Activated CD4-positive, alpha-beta T cell treated with anti-CD3 and anti-CD28 coated beads, Interleukin-2, amount 10 ng/mL, durations not matched to agents 24 days and 14 days (primary cell): ENCODE measurements around the gene FBXL13. TPM values are rescaled to one million over a fixed set of nuclear protein-coding genes. Genes with fewer than 3 reads are reported as not detected.
"Not testable (repeated sequence)": the region's sequence is repeated elsewhere in the genome, so short reads cannot be mapped to it uniquely, and the experiment has no call there.

Experiments used
- DNase-seq: peaks from one replicate; pipeline ENCODE4 v3.0.0; 2022
- H3K27ac Mint-ChIP-seq: one replicate; pipeline ENCODE4 v1.8.0; 2022; ENCODE audit warnings: mild to moderate bottlenecking, mixed read lengths
- H3K27me3 Mint-ChIP-seq: one replicate; pipeline ENCODE4 v1.8.0; 2022; ENCODE audit warnings: mixed read lengths
- H3K36me3 Mint-ChIP-seq: one replicate; pipeline ENCODE4 v1.8.0; 2022; ENCODE audit warnings: low read depth, mild to moderate bottlenecking, mixed read lengths
- H3K4me1 Mint-ChIP-seq: one replicate; pipeline ENCODE4 v1.8.0; 2021; ENCODE audit warnings: mixed read lengths
- H3K4me3 Mint-ChIP-seq: one replicate; pipeline ENCODE4 v1.8.0; 2022; ENCODE audit warnings: mild to moderate bottlenecking, moderate library complexity, mixed read lengths
- H3K9me3 Mint-ChIP-seq: one replicate; pipeline ENCODE4 v1.8.0; 2021; ENCODE audit warnings: mixed read lengths
- intact Hi-C: fragments of 100-400 bp; cut with micrococcal nuclease; formaldehyde crosslinking; loops from one replicate; pipeline ENCODE4 v1.15.1; 2023
- total RNA-seq: library from RNA; stranded (reverse); gene quantifications from 2 replicates; pipeline ENCODE4 v1.2.3, GENCODE V29; 2022

The FBXL13 gene
- total RNA-seq, 1 donor from 2014 or later, result 0.09 TPM

GRCh38 chr7:103031781-103032180 is 42.8 kb downstream of the FBXL13 start:
- no peaks in the 10 kb centered on the region for H3K4me1 Mint-ChIP-seq
- peaks cover 6% of the 10 kb centered on the region for H3K27me3 Mint-ChIP-seq
- H3K9me3 Mint-ChIP-seq, result no peaks in the 10 kb centered on the region
- no peak for DNase-seq
- no peak overlapping the region for H3K4me3 Mint-ChIP-seq
- intact Hi-C loops, result no loop called here
- H3K27ac Mint-ChIP-seq, result no peak overlapping the region
- H3K36me3 Mint-ChIP-seq, result no peaks in the 10 kb centered on the region

DNA sequence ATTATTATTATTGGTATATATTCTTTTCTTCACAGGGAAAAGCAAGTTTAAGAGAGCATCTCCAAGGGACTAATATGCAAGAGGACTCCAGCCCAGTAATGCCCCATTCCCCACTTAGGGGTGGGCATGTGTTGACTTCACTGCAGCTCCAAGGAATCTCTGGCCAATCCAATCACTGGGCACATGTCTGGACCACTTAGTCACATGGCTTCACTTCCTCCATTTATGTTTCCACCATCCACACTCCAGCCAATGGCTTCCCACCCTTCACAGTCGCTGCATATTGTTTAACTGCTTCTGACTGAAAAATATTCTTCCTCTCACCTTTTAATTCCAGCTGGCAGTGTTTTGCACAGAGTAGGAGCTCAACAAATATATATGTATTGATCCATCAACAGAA is 43.6 kb downstream of the FBXL13 start:
- intact Hi-C loops, result no loop called here
- no peak for DNase-seq
- no peak overlapping the region for H3K4me3 Mint-ChIP-seq

DNA sequence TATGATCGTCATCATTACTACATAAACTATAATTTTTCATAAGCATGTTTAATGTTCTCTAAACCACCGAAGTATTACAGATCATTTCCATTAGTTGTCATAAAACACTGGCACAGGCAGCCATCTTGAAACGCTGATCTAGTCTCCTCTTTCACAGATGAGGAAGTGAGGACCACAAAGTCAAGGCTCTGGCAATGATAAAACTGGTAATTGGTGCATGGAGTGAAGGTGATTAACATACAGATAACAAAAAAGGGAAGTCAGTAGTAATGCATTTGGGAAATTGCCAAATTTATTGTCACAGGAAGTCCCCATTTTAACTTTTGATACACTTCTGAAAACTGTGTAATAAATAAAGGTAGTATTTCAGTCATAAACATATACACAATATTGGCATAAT is 49.3 kb downstream of the FBXL13 start:
- H3K4me3 Mint-ChIP-seq, result no peak overlapping the region
- peaks cover 2% of the 10 kb centered on the region for H3K4me1 Mint-ChIP-seq
- peaks cover 5% of the 10 kb centered on the region for H3K9me3 Mint-ChIP-seq
- no peak overlapping the region for H3K27ac Mint-ChIP-seq
- DNase-seq, result no peak
- no peaks in the 10 kb centered on the region for H3K36me3 Mint-ChIP-seq
- intact Hi-C loops, result no loop called here
- peaks cover 2% of the 10 kb centered on the region for H3K27me3 Mint-ChIP-seq

More for the DNA sequence above, 43.6 kb downstream of the FBXL13 start:
- H3K9me3 Mint-ChIP-seq, result no peaks in the 10 kb centered on the region
- peaks cover 6% of the 10 kb centered on the region for H3K27me3 Mint-ChIP-seq
- H3K4me1 Mint-ChIP-seq, result no peaks in the 10 kb centered on the region
- no peaks in the 10 kb centered on the region for H3K36me3 Mint-ChIP-seq
- H3K27ac Mint-ChIP-seq, result no peak overlapping the region

- intact Hi-C loops, H3K4me1 Mint-ChIP-seq, H3K9me3 Mint-ChIP-seq, DNase-seq, H3K27me3 Mint-ChIP-seq, H3K4me3 Mint-ChIP-seq, H3K27ac Mint-ChIP-seq, H3K36me3 Mint-ChIP-seq: not testable (repeated sequence)
Measured at GRCh38 chr7:103023578-103023977, 51.0 kb downstream of the FBXL13 start.

DNA sequence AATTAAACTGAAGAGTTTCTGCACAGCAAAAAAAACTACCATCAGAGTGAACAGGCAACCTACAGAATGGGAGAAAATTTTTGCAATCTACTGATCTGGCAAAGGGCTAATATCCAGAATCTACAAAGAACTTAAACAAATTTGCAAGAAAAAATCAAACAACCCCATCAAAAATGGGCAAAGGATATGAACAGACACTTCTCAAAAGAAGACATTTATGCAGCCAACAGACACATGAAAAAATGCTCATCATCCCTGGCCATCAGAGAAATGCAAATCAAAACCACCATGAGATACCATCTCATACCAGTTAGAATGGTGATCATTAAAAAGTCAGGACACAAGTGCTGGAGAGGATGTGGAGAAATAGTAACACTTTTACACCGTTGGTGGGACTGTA is 53.1 kb downstream of the FBXL13 start:
- H3K36me3 Mint-ChIP-seq, DNase-seq, H3K27ac Mint-ChIP-seq, H3K4me1 Mint-ChIP-seq, H3K4me3 Mint-ChIP-seq, H3K27me3 Mint-ChIP-seq, intact Hi-C loops: not testable (repeated sequence)
- H3K9me3 Mint-ChIP-seq, result peaks cover 11% of the 10 kb centered on the region

DNA sequence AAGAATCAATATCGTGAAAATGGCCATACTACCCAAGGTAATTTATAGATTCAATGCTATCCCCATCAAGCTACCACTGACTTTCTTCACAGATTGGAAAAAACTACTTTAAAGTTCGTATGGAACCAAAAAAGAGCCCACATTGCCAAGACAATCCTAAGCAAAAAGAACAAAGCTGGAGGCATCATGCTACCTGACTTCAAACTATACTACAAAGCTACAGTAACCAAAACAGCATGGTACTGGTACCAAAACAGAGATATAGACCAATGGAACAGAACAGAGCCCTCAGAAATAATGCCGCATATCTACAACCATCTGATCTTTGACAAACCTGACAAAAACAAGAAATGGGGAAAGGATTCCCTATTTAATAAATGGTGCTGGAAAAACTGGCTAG is 53.7 kb downstream of the FBXL13 start:
- intact Hi-C loops, H3K4me1 Mint-ChIP-seq, H3K27me3 Mint-ChIP-seq, DNase-seq, H3K36me3 Mint-ChIP-seq, H3K27ac Mint-ChIP-seq, H3K4me3 Mint-ChIP-seq: not testable (repeated sequence)
- H3K9me3 Mint-ChIP-seq, result peaks cover 11% of the 10 kb centered on the region

- H3K4me1 Mint-ChIP-seq, H3K27me3 Mint-ChIP-seq, H3K27ac Mint-ChIP-seq, H3K36me3 Mint-ChIP-seq, intact Hi-C loops, DNase-seq, H3K4me3 Mint-ChIP-seq: not testable (repeated sequence)
- peaks cover 11% of the 10 kb centered on the region for H3K9me3 Mint-ChIP-seq
Measured at GRCh38 chr7:103018295-103018694, 56.3 kb downstream of the FBXL13 start.

DNA sequence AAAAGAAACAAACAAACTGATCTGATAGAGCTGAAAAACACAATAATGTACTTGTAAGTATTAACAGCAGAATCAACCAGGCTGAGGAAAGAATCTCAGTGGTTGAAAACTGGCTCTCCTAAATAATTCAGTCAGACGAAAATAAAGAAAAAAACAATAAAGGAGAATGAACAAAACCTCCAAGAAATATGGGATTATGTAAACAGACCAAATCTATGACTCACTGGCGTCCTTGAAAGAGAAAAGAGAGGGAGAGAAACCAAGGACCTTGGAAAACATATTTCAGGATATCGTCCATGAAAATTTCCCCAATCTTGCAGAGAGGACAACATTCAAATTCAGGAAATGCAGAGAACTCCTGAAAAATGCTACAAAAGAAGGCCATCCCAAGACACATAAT is 62.9 kb downstream of the FBXL13 start:
- no peaks in the 10 kb centered on the region for H3K9me3 Mint-ChIP-seq
- H3K27ac Mint-ChIP-seq, result no peak overlapping the region
- intact Hi-C loops, result no loop called here
- H3K36me3 Mint-ChIP-seq, result no peaks in the 10 kb centered on the region
- DNase-seq, result no peak
- H3K4me3 Mint-ChIP-seq, result no peak overlapping the region
- H3K4me1 Mint-ChIP-seq, result no peaks in the 10 kb centered on the region
- peaks cover 2% of the 10 kb centered on the region for H3K27me3 Mint-ChIP-seq

- intact Hi-C loops, result no loop called here
- Mint-ChIP-seq H3K27me3 (peaks cover 2% of the 10 kb centered on the region), H3K4me3 (no peak overlapping the region), H3K4me1 (no peaks in the 10 kb centered on the region), H3K9me3 (peaks cover under 1% of the 10 kb centered on the region), H3K27ac (no peak overlapping the region), H3K36me3 (no peaks in the 10 kb centered on the region)
- no peak for DNase-seq
Measured at GRCh38 chr7:103010211-103010610, 64.4 kb downstream of the FBXL13 start.

DNA sequence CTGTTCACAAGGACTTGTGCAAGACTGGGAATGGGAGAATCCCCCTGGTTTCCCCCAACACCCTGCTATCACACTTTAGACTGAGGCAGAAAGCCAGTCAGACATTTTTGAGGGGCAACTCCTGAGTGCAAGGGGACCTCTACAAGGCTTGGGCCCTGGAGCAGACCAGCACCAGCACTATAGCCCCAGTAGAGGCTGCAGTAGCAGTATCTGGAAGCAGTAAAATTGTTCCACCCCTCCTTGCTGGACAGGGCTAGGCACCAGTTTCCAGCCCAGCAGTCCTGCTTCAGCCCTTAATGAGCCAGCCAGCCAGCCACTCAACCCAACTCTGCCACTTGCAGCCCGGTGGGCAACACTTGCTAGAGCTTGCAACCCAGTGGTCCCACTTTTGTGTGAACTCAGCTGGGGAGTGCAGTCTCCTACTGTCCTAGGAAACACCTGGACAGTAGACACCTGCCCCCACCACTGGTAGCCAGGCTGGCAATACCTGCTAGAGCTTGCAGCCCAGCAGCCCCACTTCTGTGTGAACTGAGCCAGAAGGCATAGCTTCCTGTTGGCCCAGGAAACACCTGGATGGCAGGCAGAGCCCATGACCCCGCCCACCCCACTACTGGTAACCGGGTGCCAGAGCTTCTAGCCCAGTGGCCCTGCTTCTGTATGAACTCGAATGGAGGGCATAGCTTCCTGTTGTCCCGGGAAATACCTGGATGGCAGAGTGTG is 65.0 kb downstream of the FBXL13 start:
- Mint-ChIP-seq H3K4me3 (no peak overlapping the region), H3K27ac (no peak overlapping the region), H3K4me1 (no peaks in the 10 kb centered on the region), H3K9me3 (peaks cover 4% of the 10 kb centered on the region), H3K27me3 (peaks cover 2% of the 10 kb centered on the region), H3K36me3 (no peaks in the 10 kb centered on the region)
- intact Hi-C loops, result no loop called here
- DNase-seq, result no peak

DNA sequence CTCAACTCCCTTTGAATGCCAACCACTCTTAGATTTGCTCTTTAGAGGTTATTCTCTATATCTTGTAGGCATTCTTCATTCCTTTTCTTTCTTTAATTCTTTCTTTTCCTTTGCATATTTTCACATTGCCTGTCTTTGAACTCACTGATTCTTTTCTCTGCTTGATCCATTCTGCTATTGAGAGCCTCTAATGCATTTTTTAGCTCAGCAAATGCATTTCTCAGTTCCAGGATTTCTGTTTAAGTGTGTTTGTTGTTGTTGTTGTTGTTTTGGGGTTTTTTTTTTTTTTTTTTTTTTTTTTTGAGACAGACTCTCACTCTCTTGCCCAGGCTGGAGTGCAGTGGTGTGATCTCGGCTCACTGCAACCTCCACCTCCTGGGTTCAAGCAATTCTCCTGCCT is 71.6 kb downstream of the FBXL13 start:
- Mint-ChIP-seq H3K27ac (no peak overlapping the region), H3K27me3 (peaks cover 2% of the 10 kb centered on the region), H3K4me3 (no peak overlapping the region), H3K9me3 (peaks cover 21% of the 10 kb centered on the region), H3K4me1 (no peaks in the 10 kb centered on the region), H3K36me3 (peaks cover 2% of the 10 kb centered on the region)
- DNase-seq, result no peak
- intact Hi-C loops, result no loop called here

DNA sequence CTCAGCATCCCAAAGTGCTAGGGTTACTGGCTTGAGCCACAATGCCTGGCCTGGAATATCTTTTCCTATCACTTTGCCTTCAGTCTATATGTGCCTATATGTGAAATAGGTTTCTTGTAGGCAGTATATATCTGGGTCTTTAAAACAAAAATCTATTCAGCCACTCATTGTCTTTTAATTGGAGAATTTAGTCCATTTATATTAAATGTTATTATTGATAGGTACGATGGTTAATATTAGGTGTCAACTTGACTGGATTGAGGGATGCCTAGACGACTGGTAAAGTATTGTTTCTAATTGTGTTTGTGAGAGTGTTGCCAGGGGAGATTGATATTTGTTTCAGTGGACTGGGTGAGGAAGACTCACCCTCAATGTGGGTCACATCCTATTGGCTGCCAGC is 73.4 kb downstream of the FBXL13 start:
- Mint-ChIP-seq H3K27me3 (no peaks in the 10 kb centered on the region), H3K4me3 (no peak overlapping the region), H3K36me3 (peaks cover 2% of the 10 kb centered on the region), H3K27ac (no peak overlapping the region), H3K4me1 (no peaks in the 10 kb centered on the region), H3K9me3 (peaks cover 21% of the 10 kb centered on the region)
- no peak for DNase-seq
- intact Hi-C loops, result no loop called here

- no peak overlapping the region for H3K4me3 Mint-ChIP-seq
- H3K9me3 Mint-ChIP-seq, result peaks cover 5% of the 10 kb centered on the region
- DNase-seq, result no peak
- H3K36me3 Mint-ChIP-seq, result no peaks in the 10 kb centered on the region
- intact Hi-C loops, result no loop called here
- no peaks in the 10 kb centered on the region for H3K27me3 Mint-ChIP-seq
- H3K27ac Mint-ChIP-seq, result no peak overlapping the region
- peaks cover 4% of the 10 kb centered on the region for H3K4me1 Mint-ChIP-seq
Measured at GRCh38 chr7:102996957-102997356, 77.6 kb downstream of the FBXL13 start.

- H3K9me3 Mint-ChIP-seq, DNase-seq, H3K36me3 Mint-ChIP-seq, H3K27ac Mint-ChIP-seq, H3K4me3 Mint-ChIP-seq, intact Hi-C loops, H3K27me3 Mint-ChIP-seq, H3K4me1 Mint-ChIP-seq: not testable (repeated sequence)
Measured at GRCh38 chr7:102995609-102996008, 79.0 kb downstream of the FBXL13 start.

DNA sequence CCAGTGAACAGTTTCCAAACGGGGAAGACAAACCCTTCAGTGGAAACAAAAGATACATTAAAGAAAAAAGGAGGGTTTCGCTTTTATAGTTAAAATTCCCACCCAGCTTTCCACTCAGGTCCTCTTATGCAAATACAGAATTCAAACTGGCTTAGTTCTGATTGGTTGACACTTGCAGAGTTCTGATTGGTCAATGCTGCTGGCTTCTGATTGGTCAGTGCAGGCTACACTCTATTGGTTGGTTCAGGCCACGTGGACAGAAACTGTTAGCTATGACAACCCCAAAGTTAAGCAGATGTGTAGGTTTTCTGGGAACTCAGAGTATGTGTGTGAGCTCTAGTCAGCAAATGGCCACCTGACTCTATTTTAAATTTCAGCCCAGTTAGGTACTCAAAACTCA is 80.0 kb downstream of the FBXL13 start:
- Mint-ChIP-seq H3K27me3 (no peaks in the 10 kb centered on the region), H3K36me3 (no peaks in the 10 kb centered on the region), H3K27ac (no peak overlapping the region), H3K9me3 (no peaks in the 10 kb centered on the region), H3K4me3 (no peak overlapping the region), H3K4me1 (peaks cover 4% of the 10 kb centered on the region)
- no peak for DNase-seq
- intact Hi-C loops, result no loop called here
